Measurements from ENCODE around the gene TMEM126A.

The TMEM126A gene

GRCh38 chr11:85699957-85700741, 52.4 kb downstream of the TMEM126A start:
- ATAC-seq: no peak
- TF ChIP-seq, protein P1, sequence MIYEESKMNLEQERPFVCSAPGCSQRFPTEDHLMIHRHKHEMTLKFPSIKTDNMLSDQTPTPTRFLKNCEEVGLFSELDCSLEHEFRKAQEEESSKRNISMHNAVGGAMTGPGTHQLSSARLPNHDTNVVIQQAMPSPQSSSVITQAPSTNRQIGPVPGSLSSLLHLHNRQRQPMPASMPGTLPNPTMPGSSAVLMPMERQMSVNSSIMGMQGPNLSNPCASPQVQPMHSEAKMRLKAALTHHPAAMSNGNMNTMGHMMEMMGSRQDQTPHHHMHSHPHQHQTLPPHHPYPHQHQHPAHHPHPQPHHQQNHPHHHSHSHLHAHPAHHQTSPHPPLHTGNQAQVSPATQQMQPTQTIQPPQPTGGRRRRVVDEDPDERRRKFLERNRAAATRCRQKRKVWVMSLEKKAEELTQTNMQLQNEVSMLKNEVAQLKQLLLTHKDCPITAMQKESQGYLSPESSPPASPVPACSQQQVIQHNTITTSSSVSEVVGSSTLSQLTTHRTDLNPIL (CRISPR knock-in tag; IDR thresholded peaks at IDR 0.05; ENCODE audit: low read depth): no peak
- no peak for TF ChIP-seq ESRRG (CRISPR knock-in tag; IDR thresholded peaks at IDR 0.05)
- no peak for TF ChIP-seq ZC3H10 (CRISPR knock-in tag; IDR thresholded peaks at IDR 0.05)
- no peak for TF ChIP-seq ARNTL (CRISPR knock-in tag; IDR thresholded peaks at IDR 0.05; ENCODE audit: borderline replicate concordance, low read depth)
- TF ChIP-seq ZNF565 (CRISPR knock-in tag; conservative IDR thresholded peaks at IDR 0.05; ENCODE audit: low read depth): no peak
- no peak for TF ChIP-seq BACH2 (CRISPR knock-in tag; IDR thresholded peaks at IDR 0.05; ENCODE audit: borderline replicate concordance)
- no peak for TF ChIP-seq ZNF8 (CRISPR knock-in tag; IDR thresholded peaks at IDR 0.05)
- TF ChIP-seq TOX (CRISPR knock-in tag; IDR thresholded peaks at IDR 0.05; ENCODE audit: borderline replicate concordance): no peak
- no peak for TF ChIP-seq ISL1 (CRISPR knock-in tag; IDR thresholded peaks at IDR 0.05)
- TF ChIP-seq POU6F1 (CRISPR knock-in tag; IDR thresholded peaks at IDR 0.05; ENCODE audit: borderline replicate concordance, low read depth): no peak
- no peak for TF ChIP-seq TCF4 (CRISPR knock-in tag; IDR thresholded peaks at IDR 0.05; ENCODE audit: borderline replicate concordance)
- TF ChIP-seq, protein P2, sequence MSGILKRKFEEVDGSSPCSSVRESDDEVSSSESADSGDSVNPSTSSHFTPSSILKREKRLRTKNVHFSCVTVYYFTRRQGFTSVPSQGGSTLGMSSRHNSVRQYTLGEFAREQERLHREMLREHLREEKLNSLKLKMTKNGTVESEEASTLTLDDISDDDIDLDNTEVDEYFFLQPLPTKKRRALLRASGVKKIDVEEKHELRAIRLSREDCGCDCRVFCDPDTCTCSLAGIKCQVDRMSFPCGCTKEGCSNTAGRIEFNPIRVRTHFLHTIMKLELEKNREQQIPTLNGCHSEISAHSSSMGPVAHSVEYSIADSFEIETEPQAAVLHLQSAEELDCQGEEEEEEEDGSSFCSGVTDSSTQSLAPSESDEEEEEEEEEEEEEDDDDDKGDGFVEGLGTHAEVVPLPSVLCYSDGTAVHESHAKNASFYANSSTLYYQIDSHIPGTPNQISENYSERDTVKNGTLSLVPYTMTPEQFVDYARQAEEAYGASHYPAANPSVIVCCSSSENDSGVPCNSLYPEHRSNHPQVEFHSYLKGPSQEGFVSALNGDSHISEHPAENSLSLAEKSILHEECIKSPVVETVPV (CRISPR knock-in tag; IDR thresholded peaks at IDR 0.05): no peak
- TF ChIP-seq ZFP30 (CRISPR knock-in tag; IDR thresholded peaks at IDR 0.05): no peak

- TF ChIP-seq ZNF8 (CRISPR knock-in tag; IDR thresholded peaks at IDR 0.05) (no peak), ZFP30 (CRISPR knock-in tag; IDR thresholded peaks at IDR 0.05) (no peak), TOX (CRISPR knock-in tag; IDR thresholded peaks at IDR 0.05; ENCODE audit: borderline replicate concordance) (no peak), ZFP3 (CRISPR knock-in tag; IDR thresholded peaks at IDR 0.05) (no peak), GLIS3 (CRISPR knock-in tag; IDR thresholded peaks at IDR 0.05) (no peak), BACH2 (CRISPR knock-in tag; IDR thresholded peaks at IDR 0.05; ENCODE audit: borderline replicate concordance) (no peak), OSR1 (CRISPR knock-in tag; IDR thresholded peaks at IDR 0.05) (no peak), SNAI2 (CRISPR knock-in tag; IDR thresholded peaks at IDR 0.05) (no peak), ZNF565 (CRISPR knock-in tag; conservative IDR thresholded peaks at IDR 0.05; ENCODE audit: low read depth) (no peak), PATZ1 (CRISPR knock-in tag; IDR thresholded peaks at IDR 0.05; ENCODE audit: borderline replicate concordance) (no peak), ZC3H10 (CRISPR knock-in tag; IDR thresholded peaks at IDR 0.05) (no peak), TCF4 (CRISPR knock-in tag; IDR thresholded peaks at IDR 0.05; ENCODE audit: borderline replicate concordance) (no peak), ISL1 (CRISPR knock-in tag; IDR thresholded peaks at IDR 0.05) (no peak), ARNTL (CRISPR knock-in tag; IDR thresholded peaks at IDR 0.05; ENCODE audit: borderline replicate concordance, low read depth) (no peak)
- TF ChIP-seq, protein P2 (CRISPR knock-in tag; IDR thresholded peaks at IDR 0.05): no peak
- TF ChIP-seq, protein P3, sequence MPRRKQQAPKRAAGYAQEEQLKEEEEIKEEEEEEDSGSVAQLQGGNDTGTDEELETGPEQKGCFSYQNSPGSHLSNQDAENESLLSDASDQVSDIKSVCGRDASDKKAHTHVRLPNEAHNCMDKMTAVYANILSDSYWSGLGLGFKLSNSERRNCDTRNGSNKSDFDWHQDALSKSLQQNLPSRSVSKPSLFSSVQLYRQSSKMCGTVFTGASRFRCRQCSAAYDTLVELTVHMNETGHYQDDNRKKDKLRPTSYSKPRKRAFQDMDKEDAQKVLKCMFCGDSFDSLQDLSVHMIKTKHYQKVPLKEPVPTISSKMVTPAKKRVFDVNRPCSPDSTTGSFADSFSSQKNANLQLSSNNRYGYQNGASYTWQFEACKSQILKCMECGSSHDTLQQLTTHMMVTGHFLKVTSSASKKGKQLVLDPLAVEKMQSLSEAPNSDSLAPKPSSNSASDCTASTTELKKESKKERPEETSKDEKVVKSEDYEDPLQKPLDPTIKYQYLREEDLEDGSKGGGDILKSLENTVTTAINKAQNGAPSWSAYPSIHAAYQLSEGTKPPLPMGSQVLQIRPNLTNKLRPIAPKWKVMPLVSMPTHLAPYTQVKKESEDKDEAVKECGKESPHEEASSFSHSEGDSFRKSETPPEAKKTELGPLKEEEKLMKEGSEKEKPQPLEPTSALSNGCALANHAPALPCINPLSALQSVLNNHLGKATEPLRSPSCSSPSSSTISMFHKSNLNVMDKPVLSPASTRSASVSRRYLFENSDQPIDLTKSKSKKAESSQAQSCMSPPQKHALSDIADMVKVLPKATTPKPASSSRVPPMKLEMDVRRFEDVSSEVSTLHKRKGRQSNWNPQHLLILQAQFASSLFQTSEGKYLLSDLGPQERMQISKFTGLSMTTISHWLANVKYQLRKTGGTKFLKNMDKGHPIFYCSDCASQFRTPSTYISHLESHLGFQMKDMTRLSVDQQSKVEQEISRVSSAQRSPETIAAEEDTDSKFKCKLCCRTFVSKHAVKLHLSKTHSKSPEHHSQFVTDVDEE (CRISPR knock-in tag; IDR thresholded peaks at IDR 0.05): no peak
- no peak for ATAC-seq
These were observed 57.2 kb downstream of the TMEM126A start for GRCh38 chr11:85704967-85705366.
